NCI-H2029 (cell line): ENCODE results near the gene BTC.
"Not testable (repeated sequence)": the region's sequence is repeated elsewhere in the genome, so short reads cannot be mapped to it uniquely, and the experiment has no call there.

Experiments used
- DNase-seq: peaks from one replicate; lab custom pipeline; 2025; lab: John Stamatoyannopoulos, UW

Gene BTC

DNA sequence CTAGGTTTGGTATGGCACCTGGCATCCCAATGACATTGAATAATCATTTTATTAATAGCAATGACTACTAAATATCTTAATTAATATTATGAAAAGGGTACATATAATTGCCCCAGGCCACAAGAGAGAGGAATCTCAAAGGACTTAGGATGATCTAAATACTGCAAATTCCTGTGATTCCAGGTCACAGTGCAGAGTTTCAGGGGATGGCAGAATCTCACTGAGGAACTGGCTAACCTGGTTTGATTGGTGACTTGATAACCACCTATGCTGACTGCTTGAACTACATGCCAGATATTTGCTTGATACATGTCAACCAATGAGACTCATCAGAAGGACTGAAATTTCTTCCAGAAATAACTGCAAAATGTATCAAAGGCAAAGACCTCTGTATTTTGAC, 37.2 kb downstream of the BTC start:
- no peak for DNase-seq

DNA sequence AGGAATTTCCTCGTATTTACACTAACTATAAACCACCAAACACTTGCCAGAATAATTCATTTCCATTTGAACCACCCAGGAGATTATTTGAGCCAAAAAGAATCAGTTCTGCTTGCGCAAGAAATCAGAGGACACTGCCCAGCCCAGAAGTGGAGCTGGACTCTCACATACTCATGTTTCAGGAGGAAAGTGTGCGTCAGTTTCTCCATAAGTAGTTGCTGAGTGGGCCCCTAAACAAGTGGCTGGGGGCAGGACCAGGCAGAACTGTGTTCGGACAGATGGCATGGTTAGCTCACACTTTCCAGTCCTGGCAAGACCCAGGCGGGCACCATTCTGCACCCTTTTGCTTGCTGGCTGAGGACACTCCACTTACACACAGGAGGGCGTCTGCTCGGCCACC, 38.8 kb downstream of the BTC start:
- DNase-seq, result no peak

DNA sequence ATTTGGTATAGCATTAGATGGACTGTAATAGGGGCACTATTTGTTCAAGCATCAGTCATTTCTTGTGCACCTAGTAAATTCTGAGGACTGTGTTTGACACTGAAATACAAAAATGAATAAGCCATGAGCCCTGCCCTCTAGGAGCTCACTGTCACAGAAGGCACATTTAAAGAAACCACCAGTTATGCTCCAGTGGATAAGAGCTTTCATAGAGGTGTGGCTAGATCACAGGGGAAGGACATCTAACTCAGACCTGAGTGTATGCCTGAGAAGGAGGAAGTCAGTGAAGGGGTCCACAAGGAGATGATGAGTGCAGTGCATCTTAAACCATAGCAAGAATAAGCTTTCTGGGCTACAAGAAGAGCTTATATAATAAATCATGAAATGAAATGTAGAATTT, 40.1 kb downstream of the BTC start:
- no peak for DNase-seq

DNA sequence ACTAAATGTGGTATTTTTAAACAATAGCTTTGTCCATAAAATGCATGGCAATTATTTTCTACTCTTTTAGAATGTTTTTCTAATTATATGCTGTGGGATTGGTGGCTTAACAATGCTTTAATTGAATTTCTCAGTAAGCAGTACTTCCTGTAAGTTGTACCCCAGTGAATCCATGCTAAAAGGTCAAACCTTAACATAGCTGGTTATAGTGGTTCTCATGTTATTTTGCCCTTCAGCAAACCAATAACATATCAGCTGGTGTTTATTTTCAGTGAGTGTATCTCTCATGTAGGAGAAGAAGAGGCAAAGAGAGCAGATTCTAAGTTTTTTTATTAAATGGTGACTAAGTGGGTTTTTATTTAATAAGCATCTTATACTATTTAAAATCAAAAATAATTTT, 41.5 kb downstream of the BTC start:
- DNase-seq, result no peak

DNA sequence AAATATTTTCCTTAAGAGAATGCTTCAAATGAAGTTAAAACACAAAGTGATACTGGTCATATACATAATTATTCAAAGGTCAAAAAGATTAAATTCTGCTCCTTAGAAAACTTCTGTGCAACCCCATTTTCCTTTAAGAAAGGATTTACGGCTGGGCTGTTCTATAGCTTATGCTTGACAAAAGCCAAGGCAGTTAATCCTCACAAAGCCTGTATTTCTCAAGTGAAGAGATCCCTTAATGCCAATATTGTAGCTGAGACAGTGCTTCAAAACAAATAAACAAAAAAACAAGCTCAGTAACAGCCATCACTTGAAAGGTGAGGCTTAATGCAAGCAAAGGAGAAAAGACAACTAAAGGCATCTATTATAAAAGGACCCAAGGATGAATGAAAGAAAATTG, 42.5 kb downstream of the BTC start:
- no peak for DNase-seq

DNA sequence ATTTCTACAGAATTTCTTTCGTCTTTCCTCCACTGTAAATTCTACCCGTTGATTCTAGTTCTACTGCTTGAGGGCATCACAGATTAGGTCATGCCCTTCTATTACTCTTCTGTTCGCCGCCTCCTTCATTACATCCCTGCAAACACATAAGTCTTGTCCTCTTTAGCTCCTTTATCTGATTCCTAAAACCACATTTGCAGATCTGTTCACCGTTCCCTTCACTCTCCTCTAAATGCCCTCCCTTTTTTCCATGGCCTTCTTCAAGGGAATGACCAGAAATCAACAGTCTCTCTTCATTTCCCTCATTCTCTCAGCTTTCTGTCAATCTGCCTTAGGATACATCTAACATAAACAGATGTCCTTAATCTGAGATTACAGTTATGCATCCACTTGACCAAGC, 43.1 kb downstream of the BTC start:
- DNase-seq, result no peak

DNA sequence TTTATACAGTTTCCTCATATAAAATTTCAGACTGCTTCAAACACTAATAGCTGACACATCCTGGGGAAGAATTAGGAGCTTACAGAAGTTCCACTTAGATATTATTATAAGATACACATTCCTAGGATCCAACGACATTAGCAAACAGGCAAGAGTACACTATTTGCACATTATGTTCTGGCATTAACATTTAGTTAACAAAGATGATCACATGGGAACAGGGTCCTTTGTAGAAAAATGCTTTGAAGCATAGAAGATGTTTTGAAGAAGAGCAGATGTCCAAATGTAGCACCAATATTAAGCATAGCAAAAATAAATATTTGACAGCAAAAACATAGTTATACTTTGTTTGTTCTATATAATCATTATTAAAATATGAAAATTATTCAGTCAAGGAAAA, 52.1 kb downstream of the BTC start:
- no peak for DNase-seq

DNA sequence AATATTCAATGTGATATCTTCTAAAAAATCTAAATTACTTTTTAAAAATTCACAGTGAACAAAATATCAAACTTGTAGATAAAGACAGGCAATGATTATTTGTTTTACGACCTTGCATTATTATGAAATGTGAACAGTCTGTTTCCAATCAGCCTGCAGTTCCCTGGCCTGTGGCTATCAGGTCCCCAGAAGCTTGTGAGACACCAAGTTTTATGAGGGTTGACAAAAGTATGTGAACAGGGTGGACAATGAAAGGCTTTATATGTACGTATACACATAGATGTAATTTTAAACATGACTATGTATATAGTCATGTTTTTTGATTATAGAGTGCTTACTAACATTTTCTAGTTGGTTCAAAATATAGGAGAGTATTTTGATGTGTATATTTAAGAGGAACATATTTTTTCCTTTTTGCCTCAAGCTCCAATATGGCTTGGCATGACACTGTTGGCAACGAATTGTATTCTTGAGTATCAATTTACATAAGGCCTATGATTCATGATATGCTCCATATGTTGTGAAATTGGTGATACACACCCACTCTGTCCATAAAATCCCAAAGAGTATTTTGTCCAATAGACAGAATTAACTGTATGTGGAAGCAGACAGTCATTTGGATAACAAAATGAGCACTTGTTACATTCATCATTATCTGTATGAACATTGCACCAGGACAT, 55.7 kb downstream of the BTC start:
- DNase-seq, result no peak

DNA sequence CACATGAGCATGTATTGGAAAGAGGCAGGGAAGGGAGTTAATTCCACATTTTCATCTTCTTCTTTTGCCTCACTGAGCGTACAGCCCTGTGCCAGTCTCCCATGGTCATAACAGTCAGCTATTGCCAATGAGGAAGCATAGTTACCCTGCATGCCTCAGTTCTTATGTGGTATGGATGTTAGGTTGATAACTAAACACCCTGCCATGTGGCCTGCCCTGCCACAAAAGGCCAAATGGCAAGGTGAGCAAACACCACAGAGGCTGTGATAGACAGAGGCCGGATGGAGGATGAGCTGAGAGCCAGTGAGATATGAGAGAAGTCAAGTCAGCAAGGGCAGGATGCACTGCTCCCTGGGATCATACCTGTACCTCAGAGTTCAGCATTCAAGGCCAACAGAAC, 59.3 kb downstream of the BTC start:
- no peak for DNase-seq

DNA sequence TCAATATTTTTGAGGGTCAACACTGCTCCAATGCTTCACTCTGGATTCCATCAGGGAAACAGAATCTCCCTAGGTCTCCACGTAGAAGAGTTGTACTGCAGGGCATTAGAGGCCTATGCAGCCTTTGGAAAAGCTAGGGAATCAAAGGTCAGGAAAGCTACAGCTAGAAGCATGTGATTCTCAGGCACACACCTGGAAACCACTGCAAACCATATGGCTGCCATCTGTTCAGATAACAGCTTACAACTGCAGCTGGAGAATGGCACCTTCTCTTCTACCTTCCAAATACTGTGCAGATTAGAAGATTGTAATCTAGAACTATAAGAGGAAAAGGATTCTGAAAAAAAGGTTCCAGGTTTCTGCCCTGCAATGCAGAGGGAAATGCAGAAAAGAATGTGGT, 60.6 kb downstream of the BTC start:
- no peak for DNase-seq

DNA sequence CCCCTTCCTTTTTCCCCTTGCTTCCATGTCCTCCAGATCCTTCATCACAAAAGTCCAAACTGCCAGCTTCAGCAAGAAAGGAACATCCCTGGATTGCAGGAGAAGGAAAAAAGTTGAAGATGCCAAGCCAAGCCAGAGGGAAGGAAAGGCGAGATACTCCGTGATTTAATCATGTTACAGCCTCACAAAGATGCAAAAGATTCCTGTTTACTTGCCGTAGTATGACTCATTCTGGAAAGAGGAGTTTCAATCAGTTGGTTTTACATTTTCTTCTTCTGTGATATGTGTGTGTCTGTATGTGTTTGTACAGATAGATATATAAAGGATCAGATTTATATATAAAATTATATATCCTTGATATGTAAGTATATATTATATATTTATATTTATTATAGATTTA, 69.3 kb downstream of the BTC start:
- no peak for DNase-seq

DNA sequence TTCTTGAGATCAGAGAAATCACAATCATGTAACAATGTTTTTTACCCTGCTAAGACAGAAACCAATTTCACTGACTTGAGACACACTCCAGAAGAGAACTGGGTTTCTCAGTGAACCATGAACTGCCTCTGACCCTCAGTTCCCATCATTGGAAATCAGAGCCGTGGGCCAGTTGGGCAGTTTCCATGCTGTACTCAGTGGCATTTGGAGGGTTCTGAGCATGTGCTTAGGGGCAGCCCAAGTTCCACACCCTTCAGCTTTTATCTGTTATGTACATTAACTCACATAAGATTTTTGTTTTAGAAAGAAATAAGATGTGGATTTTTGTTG, 77.9 kb downstream of the BTC start:
- no peak for DNase-seq

DNA sequence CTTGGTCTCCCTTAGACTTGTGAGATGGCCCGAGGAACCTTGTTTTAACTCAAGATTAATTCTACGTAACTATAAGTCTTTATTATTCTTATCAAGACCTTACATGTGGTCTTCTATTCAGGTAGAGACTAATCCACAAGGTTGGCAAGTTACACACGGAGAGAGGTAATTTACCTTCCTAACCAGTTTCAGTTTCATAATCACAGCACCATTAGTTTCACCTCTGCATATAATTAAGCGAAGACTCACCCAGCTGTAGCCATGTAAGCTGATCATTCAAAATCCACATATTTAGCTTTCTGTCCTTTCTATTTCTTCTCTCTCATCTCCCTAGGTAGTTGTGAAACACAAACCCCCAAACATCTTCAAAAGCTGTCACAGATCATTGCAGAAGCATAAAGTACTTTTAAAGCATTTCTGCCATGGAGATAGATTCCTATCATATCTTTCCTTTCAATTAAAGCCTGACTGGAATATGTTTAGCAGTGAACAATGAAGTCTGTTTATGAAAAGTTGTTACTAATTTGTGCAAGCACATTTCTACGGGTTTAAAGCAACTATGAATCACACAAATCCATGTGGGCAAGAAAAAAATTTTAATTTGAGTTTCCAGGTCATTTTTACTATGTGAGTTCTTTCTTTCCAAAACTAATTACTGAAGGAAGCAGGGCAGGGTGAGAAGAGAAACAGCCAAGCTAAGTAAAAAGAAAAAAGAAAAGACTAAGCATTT, 78.5 kb downstream of the BTC start:
- no peak for DNase-seq

DNA sequence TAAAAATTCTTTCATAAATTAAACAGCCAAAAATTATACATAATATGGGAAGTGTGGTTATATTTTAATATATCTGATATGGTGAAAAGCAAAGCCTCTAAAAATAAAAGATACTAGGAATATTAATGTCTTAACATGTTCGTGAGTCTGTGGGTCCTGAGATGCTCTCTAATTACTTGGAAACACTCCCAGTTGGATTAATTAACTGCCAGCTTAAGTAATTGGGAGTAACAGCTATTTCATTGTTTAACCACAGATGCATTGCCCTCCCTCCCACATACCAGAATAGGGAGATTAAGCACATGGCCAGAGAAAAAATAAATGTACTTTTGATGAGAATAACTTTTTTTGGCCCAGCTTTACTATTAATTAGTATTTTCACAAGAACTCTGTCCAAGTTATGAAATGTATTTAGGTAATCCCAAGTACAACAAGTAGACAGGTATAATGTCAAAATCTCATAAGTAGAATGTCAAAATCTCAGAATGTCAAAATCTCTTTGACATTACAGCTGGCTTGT, 79.7 kb downstream of the BTC start:
- DNase-seq, result no peak

DNA sequence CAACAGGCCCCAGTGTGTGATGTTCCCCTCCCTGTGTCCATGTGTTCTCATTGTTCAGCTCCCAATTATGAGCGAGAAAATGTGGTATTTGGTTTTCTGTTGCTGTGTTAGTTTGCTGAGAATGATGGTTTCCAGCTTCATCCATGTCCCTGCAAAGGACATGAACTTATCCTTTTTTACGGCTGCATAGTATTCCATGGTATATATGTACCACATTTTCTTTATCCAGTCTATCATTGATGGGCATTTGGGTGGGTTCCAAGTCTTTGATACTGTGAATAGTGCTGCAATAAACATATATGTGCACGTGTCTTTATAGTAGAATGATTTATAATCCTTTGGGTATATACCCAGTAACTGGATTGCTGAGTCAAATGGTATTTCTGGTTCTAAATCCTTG, 86.2 kb downstream of the BTC start:
- not testable (repeated sequence) for DNase-seq
